Sciatic nerve (tissue), 2 donors: Measurements from ENCODE around the gene OIT3. TPM values are rescaled to one million over a fixed set of nuclear protein-coding genes. Genes with fewer than 3 reads are reported as not detected.
"Not testable (repeated sequence)": the region's sequence is repeated elsewhere in the genome, so short reads cannot be mapped to it uniquely, and the experiment has no call there.

ENCODE experiments used
- ATAC-seq: fragments of 200-7000 bp; cut with Tn5 transposase; one replicate; pipeline ENCODE4 v1.9.1; 2020; ENCODE audit warnings: mild to moderate bottlenecking, moderate library complexity
- DNase-seq: peaks from one replicate; pipeline ENCODE4 v3.0.0-alpha.2; 2020; ENCODE audit warnings: low spot score
- intact Hi-C: fragments of 100-400 bp; cut with DNase I; formaldehyde crosslinking; loops from one replicate; pipeline ENCODE4 v1.14.2; 2022
- total RNA-seq: library from RNA; stranded (reverse); fragmentation: NEBNext Ultra II Directional; extraction: Animal tissue kit (Norgen Biotek cat#: 25700); gene quantifications from one replicate; pipeline ENCODE4 v1.2.1, GENCODE V29; 2021
- donor health status: DM: no; HTN: no; CAD: no.
- donor health status: DM: no; HTN: no; CAD: no.

OIT3 gene
- total RNA-seq, 1 donor from 2014 or later = not detected

GRCh38 chr10:72895236-72895850 is 1.8 kb downstream of the OIT3 start:
- intact Hi-C loops = no loop called here
- DNase-seq (no peak), ATAC-seq (no peak)

GRCh38 chr10:72898616-72899015 is 5.1 kb downstream of the OIT3 start:
- no peak for DNase-seq
- intact Hi-C loops = no loop called here
- ATAC-seq = no peak

- no peak for ATAC-seq
- DNase-seq = no peak
- intact Hi-C loops = no loop called here
These were observed 6.0 kb downstream of the OIT3 start for GRCh38 chr10:72899545-72899944.

- DNase-seq, intact Hi-C loops, ATAC-seq: not testable (repeated sequence)
These were observed 10.5 kb downstream of the OIT3 start for GRCh38 chr10:72903941-72904446.

- no peak for ATAC-seq
- DNase-seq = no peak
- intact Hi-C loops = no loop called here
These were observed 11.3 kb downstream of the OIT3 start for GRCh38 chr10:72904806-72905205.

GRCh38 chr10:72906446-72906845 is 12.9 kb downstream of the OIT3 start:
- no peak for DNase-seq
- ATAC-seq = no peak
- intact Hi-C loops = no loop called here

- ATAC-seq = no peak
- intact Hi-C loops = no loop called here
- no peak for DNase-seq
These were observed 17.2 kb downstream of the OIT3 start for GRCh38 chr10:72910705-72911104.

GRCh38 chr10:72911758-72912157 is 18.2 kb downstream of the OIT3 start:
- no peak for ATAC-seq
- DNase-seq = no peak
- intact Hi-C loops = no loop called here

- DNase-seq (no peak), ATAC-seq (no peak)
- intact Hi-C loops = no loop called here
These were observed 19.2 kb downstream of the OIT3 start for GRCh38 chr10:72912736-72913135.

- ATAC-seq (no peak), DNase-seq (no peak)
- intact Hi-C loops = no loop called here
These were observed 19.7 kb downstream of the OIT3 start for GRCh38 chr10:72913287-72913686.

- ATAC-seq, DNase-seq, intact Hi-C loops: not testable (repeated sequence)
These were observed 23.7 kb downstream of the OIT3 start for GRCh38 chr10:72917201-72917600.

GRCh38 chr10:72917803-72918332 is 24.3 kb downstream of the OIT3 start:
- intact Hi-C loops, ATAC-seq: not testable (repeated sequence)

GRCh38 chr10:72918352-72918751 is 24.8 kb downstream of the OIT3 start:
- intact Hi-C loops = no loop called here
- DNase-seq (no peak), ATAC-seq (no peak)

More at GRCh38 chr10:72917803-72918332, 24.3 kb downstream of the OIT3 start:
- not testable (repeated sequence) for DNase-seq

- intact Hi-C loops, DNase-seq, ATAC-seq: not testable (repeated sequence)
These were observed 27.7 kb downstream of the OIT3 start for GRCh38 chr10:72921147-72921683.

GRCh38 chr10:72924351-72924750 is 30.8 kb downstream of the OIT3 start:
- no peak for DNase-seq
- intact Hi-C loops = no loop called here
- ATAC-seq = no peak

- no peak for DNase-seq
- no peak for ATAC-seq
- intact Hi-C loops = no loop called here
These were observed 32.5 kb downstream of the OIT3 start for GRCh38 chr10:72925951-72926465.

GRCh38 chr10:72927485-72927884 is 33.9 kb downstream of the OIT3 start:
- intact Hi-C loops = no loop called here
- DNase-seq (no peak), ATAC-seq (no peak)

GRCh38 chr10:72928798-72929197 is 35.3 kb downstream of the OIT3 start:
- no peak for ATAC-seq
- DNase-seq = no peak
- intact Hi-C loops = no loop called here

- ATAC-seq (no peak), DNase-seq (no peak)
- intact Hi-C loops = no loop called here
These were observed 36.7 kb downstream of the OIT3 start for GRCh38 chr10:72930276-72930675.

- DNase-seq (no peak), ATAC-seq (no peak)
- intact Hi-C loops = no loop called here
These were observed 38.9 kb downstream of the OIT3 start for GRCh38 chr10:72932259-72933015.
